Left renal pelvis (tissue), 4 donors: ENCODE results near the gene RTP2. TPM values are rescaled to one million over a fixed set of nuclear protein-coding genes. Genes with fewer than 3 reads are reported as not detected.
A peak's percentile ranks its signal among the peaks of the same experiment; 100 is the strongest.

Experiments used
- DNase-seq, 4 donors: peaks; one replicate each; pipeline ENCODE4 v3.0.0-alpha.2; 2013; ENCODE audit warnings: low read depth in 4 of 4, low spot score in 3 of 4
- polyA plus RNA-seq, 4 donors: library from polyadenylated mRNA; unstranded; fragments of 120-200 nt; gene quantifications; one replicate each; pipeline ENCODE4 v1.2.1, GENCODE V29; 2013; ENCODE audit not compliant: insufficient read length in 4 of 4

Gene RTP2
- polyA plus RNA-seq, 4 donors, result not detected

DNA sequence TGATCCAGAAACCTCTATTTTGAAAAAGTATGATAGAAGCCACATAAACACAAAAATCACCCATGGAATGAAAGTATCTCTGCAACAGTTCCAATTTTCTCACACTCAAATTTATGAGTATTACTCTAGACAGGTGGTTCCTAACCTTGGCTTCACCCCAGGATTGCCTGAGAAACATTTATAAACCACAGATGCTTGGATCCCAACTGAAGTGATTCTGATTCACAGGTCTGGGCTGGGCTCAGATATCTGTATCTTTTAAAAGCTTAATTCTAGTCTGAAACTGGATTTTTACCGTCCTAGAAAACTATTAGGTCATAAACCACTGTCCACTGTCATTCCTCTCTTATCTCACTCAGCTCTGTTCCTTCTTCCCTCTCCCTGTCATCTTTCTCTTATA, 24.8 kb downstream of the RTP2 start:
- no peak for DNase-seq

- no peak for DNase-seq
Measured at GRCh38 chr3:187673012-187673411, 29.3 kb downstream of the RTP2 start.

DNA sequence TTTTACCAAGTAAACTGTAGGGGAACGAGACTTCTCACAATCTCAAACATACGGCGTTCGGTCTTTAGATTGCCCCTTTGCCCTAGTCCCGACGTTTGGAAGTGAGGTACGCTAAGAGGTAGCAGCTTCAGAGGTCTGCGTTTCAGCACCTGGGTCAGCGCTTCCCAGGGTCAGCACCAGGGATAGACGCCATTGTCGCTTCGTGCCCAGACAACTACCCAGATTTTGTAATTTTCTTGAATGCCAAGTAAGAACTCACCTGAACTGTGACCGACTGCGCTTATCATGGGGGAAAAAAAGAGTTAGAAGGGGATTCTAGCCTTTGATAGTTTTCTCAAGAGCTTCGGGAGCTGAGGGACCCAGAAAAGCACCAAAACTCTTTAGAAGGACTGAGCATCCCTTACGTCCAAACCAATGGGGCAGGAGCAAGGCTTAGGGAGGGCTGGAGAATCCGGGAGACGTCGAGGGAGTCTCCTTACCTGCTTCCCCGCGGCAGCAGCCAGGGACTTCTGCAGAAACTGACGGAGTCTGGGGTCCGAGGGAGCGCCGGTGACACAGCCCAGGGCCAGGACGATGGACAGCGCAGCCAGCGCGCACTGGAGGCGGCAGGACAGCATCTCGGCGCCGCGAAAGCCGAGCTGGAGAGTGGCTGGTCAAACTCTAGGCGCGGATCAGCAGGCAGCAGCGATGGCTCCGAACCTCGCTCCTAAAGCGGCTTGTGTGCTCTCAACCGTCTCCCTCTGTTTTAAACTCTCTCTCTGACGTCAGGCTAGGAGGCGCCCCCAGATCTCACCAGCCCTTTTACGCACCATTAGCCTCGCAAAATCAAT, 32.5 kb downstream of the RTP2 start, which contains the start of gene SST:
SST (minus strand) TSS at position 720 of the 830 bp plus-strand sequence; CDS start at position 617, 103 bp downstream.
- peak in 3 of 4 donors; percentile 54 to 60 (median 54) for DNase-seq

- no peak for DNase-seq
Measured at GRCh38 chr3:187667526-187667925, 34.8 kb downstream of the RTP2 start.

- no peak for DNase-seq
Measured at GRCh38 chr3:187665764-187666402, 36.5 kb downstream of the RTP2 start.

DNA sequence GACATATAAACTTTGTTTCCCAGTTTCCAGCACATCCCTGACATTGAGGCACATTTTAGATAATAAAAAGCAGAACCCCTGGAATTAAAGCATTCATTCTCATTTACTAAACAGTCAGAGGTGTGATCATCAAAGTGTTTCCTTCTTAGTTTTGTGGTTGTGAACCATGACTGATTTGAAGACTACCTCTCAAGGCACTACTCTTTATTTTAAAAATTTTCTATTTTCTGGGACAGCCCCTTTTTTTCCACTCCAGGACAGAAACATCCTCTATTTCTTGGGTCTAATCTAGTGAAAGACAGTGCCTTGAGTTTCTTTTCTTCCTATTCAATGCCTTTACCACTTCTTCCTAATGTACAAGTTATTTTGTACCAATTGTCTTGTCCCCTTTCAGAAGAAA, 37.3 kb downstream of the RTP2 start:
- DNase-seq, result no peak

DNA sequence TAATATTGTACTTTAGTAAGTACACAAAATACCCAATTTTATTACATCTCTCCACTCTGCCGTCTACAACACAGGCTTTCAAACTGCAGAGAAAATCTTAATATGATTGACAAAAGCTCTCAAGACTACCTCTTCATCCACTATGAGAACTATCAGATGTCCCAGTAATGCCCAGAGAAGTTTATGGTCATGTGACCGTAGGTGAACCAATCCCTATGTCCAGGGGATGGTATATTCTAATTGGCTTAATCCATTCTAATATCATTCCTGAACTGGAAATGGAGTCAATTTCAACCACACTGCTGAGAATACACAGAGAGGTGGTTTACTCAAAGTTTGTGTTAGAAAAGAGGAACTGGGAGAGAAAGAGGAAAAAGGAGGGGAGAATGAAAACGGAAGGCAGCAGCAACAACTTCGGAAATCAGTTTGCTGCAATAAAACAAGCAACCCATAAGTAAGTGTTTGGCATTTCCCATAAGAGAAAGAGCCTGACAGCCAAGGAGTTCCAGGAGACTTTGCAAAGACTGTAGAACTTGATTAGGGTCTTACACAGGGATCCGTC, 39.4 kb downstream of the RTP2 start:
- no peak for DNase-seq

DNA sequence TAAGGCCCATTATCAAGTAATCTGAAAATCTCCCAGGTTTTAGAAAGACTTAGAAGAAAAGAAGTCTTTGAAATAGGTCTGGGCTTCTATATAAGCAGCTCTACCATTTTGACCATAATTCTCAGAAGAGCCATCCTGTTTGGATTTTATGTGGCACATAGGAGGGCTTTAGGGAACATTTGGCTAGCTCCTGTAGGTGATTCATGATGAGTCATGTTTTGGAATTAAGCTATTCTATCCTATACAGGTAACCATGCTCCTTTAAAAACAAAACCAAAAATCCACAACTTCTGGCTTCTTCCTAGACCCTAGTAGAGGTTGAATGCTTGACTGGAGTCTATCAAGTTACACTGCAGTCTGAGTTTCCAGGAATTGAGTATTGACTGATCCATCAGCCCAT, 41.1 kb downstream of the RTP2 start:
- no peak for DNase-seq

DNA sequence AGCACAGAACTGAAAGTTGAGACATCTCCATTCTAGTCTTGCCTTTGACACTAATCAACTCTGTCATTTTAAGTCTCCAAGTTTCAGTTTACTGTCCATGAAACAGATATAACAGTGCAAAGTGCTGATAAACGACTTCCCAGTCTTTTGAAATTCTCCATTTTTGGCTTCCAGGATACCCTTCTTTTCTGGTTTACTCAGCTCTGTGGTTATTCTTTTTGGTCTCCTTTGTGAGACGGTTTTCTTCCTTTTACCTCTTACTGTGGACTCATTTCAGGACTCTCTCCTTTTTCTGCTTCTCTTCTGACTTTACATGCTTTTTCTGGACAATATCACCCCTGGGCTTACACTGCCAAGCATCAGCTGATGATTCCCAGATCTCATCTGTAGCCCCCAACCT, 51.1 kb downstream of the RTP2 start:
- no peak for DNase-seq

Other genes with a start within 250 kb of the RTP2 start
- 1 to 10 TPM in 1 of 4 donors, under 1 TPM in 3; 0.27 to 3.4 (median 0.50) TPM for gene SST, start 32.2 kb downstream of the RTP2 start, polyA plus RNA-seq
- gene BCL6, start 42.9 kb upstream of the RTP2 start, polyA plus RNA-seq, result 10 to 100 TPM in 3 of 4 donors, 1 to 10 TPM in 1; 9.2 to 14.9 (median 12.6) TPM